HG03025 (cell line): ENCODE measurements around the gene PAGE3.

Source experiments
- ATAC-seq: cut with Tn5 transposase; IDR thresholded peaks from one replicate; pipeline ENCODE4 v1.9.1; 2021; ENCODE audit warnings: mild to moderate bottlenecking, moderate library complexity; ENCODE audit not compliant: unreplicated experiment, low FRiP score

Gene PAGE3, protein sequence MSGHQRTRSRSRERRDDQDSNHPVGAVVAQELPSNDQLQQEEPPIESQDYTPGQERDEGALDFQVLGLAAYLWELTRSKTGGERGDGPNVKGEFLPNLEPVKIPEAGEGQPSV

DNA sequence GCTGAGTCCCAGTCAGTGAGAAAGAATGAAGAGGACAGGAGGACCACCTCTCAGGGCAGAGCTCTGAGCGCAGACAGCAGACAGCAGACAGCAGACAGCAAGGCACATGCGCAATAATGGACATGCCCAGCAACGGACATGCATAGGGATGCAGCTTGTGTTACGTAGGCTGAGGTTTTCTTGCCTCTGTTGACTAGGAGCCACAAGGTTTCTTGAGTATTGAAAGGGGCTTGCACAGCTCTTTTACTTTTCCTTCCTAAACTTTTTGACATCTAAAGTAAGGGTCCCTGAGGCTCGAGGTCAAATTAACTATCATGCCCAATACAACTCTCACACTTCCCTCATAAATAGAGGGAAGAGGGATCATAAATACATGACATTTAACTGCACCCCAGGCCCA is at the start of gene PAGE3:
PAGE3 (minus strand) TSS at position 101 of the 400 bp plus-strand sequence. CDS start 1,013 bp downstream, outside the sequence.
- no peak for ATAC-seq

DNA sequence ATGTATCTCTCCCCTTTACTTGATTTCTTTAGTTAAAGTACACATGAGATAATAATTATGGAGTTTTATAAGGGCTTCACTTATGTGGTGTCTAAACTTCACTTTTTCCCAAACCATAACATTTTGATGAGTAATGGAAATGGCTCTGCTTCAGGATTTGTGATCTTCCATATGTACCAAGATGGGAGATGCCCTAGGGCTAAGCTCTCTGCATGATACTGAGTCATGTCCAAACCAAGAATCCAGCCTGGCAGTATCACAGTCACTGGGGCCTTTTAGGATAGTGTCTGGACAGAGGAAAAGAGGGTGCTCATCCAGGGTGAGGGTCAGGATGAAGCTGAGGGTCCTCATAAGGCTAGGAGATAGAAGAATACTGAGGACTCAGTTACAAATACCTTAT is 47.9 kb upstream of the PAGE3 start:
- no peak for ATAC-seq

DNA sequence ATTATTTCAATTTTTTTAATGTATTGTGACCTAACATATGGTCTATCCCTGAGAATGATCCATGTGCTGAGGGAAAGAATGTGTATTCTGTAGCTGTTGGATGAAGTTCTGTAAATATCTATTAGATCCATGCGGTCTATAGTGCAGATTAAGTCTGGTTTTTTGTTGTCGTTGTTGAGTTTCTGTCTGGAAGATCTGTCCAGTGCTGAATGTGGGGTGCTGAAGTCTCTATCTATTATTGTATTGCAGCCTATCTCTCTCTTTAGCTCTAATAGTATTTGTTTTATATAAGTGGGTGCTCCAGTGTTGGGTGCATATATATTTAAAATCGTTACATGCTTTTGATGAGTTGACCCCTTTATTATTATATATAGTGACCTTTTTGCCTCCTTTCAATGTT is 26.2 kb upstream of the PAGE3 start:
- no peak for ATAC-seq

DNA sequence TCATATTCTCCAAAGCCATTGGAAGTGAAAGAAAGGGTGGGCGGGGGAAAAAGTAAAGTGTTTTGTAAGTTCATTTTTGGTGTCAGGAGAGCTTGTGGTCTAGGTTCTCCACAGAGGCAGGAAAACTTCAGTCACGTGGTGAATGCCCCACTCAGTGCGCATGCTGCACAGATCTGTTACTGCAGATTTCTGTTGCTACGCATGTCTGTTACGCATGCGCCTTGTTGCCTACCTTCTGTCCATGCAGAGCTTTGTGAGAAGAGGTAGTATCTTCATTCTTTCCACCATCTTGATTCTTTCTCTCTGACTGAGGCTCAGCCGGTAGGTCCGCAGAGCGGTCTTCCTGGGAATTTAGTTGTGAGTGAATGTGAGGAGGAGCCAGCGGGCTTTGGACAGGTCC is 15.1 kb upstream of the PAGE3 start:
- ATAC-seq = no peak

DNA sequence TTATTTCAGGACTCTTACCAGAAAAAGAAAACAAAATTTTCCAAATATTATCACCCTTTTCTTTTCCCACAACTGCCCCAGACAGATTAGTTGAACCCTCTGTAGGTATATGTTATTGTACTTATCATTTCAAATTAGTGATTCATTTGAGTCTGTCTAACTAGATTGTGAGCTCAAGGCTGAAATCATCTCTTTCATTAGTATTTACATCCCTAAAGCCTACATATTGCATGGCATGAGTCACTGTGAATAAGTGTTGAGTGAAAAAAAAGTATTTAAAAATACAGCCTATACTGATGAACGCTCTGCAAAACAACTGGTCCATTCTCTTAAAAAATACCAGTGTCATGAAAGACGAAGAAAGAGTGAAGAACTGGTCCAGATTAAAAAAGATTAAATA is 3.9 kb downstream of the PAGE3 start:
- ATAC-seq = no peak

DNA sequence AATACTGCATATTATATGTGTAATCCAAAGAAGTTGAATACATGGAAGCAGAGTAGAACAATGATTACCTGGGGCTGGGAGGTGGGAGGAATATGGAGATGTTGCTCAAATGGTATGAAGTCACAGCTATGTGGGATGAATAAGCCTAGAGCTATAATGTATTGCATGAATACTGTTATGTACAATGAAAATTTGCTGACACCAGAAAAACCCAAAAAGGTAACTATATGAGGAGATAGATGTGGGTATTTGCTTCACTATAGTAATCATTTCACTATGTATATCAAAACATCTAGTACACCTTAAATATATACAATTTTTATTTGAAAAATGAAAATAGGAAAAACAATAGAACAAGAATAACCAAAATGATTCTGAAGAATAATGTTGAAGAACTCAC is 11.2 kb downstream of the PAGE3 start:
- no peak for ATAC-seq

DNA sequence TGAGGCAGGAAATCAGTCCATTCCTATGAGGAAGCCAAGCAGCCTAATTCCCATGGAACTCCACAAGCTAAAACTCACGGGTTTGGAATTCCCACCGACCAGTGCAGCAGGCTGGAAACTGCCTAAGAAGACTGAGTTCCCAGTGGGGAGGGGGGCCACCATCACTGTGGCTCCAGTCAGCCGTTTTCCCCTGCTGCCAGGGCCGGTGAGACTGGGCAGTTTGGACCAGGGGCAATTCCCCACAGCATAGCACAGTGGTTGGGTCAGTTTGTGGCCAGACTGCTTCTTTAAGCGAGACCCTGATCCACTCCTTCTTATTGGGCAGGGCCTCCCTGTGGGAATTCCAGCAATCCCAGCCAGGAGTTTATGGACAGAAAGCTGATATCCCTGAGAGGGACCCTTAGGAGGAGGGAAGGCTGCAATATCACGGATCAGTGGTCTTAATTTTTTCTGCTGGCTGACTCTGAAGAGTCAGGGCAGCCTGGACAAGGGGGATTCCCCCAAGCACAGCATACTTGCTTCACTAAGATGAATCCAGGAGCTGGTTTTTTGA is 23.9 kb downstream of the PAGE3 start:
- no peak for ATAC-seq

DNA sequence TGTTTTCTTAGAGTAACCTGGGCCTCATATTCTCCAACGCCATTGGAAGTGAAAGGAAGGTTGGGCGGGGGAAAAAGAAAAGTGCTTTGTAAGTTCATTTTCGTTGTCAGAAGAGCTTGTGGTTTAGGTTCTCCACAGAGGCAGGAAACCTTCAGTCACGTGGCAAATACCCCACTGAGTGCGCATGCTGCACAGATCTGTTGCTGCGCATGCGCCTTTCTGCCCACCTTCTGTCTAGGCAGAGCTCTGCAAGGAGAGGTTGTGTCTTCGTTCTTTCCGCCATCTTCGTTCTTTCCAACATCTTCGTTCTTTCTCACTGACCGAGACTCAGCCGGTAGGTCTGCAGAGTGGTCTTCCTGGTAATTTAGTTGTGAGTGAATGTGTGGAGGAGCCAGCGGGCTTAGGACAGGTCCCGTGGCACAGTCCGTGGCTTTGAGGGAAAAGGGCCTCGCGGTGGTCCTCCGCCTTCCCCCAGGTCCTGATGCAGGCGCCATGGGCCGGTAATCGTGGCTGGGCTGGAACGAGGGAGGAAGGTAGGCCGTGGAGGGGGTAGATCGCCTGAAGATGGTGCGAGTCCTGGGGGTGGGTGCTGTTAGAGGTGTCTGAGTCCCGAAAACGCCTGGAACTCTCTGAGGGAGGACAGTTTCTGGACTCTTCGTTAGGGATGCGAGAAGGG is 44.5 kb downstream of the PAGE3 start, which contains the start of gene PAGE5:
PAGE5 (plus strand) TSS at position 228 of the 676 bp plus-strand sequence. CDS start 1,037 bp downstream, outside the sequence.
- ATAC-seq = no peak

DNA sequence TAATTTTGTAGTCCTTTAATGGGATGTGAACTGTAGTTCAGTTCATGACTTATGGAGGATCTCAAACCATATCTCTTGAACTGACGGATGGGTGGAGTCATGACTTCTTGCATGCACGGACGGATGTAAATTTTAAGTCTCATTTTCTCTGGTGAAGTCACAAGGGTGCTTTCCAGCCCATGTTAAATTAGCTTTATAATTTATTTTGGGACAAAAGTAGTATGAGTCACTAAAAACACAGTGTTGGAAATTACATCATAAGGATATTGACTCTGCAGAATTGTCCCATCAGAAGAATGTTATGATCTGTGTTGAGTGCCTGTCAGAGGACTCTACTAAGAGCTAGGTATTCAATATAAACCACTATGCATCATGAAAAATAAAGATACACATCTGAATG is 51.3 kb downstream of the PAGE3 start:
- no peak for ATAC-seq

DNA sequence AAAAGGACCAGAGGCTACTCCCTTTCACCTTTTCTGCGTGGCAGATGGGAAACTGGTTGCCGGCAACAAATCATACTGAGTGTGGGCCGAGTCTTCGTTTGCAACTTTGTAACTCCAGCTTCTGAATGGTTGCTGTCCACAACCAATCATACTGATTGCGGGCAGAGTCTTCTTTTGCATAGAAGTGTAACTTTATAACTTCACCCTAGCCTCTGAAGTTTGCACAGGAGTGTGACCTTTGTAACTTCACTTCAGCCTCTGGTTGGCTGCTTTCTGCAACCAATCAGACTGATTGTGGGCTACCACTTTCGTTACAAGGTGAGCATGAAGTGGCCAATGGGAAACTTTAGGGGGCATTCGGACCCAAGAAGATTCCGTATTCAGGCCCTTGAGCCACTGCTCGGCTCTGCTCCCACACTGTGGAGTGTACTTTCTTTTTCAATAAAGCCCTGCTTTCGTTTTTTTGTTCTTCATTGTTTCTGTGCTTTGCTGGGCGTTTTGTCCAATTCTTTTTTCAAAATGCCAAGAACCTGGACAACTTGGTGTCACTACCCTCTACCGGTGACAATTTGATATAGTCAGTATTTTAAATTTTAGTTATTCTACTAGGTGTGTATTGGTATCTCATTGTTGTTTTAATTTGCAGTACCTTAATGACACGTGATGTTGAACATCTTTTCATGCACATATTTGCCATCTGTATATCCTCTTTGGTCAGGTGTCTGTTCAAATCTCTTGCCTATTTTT is 53.6 kb downstream of the PAGE3 start:
- ATAC-seq = no peak
